Kidney glomerular epithelial cell (primary cell): ENCODE data around the gene CDX4.
"Not testable (repeated sequence)": the region's sequence is repeated elsewhere in the genome, so short reads cannot be mapped to it uniquely, and the experiment has no call there.

ENCODE experiments used
- DNase-seq: peaks from one replicate; lab custom pipeline; 2025; lab: John Stamatoyannopoulos, UW

Gene CDX4, protein sequence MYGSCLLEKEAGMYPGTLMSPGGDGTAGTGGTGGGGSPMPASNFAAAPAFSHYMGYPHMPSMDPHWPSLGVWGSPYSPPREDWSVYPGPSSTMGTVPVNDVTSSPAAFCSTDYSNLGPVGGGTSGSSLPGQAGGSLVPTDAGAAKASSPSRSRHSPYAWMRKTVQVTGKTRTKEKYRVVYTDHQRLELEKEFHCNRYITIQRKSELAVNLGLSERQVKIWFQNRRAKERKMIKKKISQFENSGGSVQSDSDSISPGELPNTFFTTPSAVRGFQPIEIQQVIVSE

DNA sequence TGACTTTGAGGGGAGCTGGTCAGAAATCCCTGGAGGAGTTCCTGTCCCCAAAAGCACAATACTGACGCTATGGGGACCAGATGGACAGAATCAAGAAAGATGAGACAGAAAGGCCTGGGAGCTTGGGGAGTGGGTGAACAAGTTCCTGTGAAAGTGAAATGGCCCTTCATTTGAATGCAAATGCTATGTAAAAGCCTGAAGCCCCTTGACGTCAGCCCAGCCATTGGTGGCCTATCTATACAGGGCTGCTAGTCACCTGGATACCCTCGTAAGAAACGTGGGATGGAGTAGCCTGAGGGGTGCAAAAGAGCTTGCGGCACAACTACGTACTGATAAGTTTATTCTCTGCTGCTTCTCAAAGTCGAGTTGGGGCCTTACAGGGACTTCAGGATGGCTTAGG is at the start of gene CDX4:
Gene CDX4 (plus strand): TSS at position 223 of the 400 bp plus-strand sequence. CDS start 201 bp downstream, outside the sequence.
- no peak for DNase-seq

DNA sequence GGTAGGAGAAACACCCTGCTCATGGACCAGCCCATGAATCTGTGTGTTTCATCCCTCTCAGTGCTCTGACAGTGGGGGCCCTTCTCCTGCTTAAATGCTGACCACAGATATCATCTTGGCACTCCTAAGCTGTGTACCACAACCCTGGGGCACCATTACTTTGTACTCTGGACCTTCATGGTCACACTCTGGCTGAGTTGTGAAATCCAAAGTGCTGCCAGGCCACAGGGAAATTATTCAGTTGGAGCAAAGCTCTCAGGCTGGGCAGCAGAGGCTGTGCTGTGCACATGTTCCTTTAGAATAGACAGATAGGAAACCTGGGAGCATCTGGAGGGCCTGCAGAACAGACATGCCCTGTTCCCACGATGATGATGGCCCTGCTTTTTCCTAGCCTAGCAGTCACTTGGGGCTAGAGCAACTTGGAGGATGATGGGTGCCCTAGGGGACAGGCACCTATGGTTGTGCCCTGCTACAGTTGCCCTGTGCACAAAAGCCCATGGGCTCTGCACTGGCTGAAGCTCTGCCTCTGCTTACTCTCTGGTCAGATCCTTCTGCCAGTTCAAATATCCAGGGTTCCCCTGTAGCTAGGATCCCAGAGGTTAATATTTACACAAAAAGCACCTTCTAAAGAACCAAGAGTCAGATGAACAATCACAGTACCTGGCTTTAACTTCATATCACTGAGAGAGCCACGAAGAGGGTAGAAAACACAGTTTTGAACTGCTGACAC is 48.5 kb upstream of the CDX4 start:
- DNase-seq, result no peak

DNA sequence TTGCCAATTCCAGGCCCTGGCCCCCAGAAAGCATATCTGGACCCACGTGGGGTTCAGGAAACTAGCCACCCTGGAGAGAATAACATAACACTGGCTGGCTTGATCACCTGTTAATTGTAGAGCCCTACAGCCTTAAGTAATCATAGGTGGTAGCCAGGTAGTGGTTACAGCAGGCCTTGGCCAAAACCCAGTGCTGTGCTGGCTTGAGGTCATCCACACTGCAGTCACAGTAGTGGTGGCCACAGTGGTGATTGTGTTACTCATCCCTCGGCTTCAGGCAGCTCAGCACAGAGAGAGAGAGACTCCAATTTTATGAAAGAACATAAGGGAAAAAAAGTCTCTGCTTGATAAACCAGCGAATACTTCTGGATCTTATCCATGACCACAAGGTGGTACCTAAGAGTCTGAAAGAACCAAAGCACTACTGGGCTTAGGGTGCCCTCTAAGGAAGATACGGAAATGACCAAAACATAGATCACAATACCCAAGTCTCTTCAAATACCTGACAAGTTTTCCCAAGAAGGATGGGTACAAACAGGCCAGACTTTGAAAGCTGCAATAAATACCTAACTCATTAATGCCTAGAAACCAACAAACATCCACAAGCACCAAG is 46.6 kb upstream of the CDX4 start:
- no peak for DNase-seq

DNA sequence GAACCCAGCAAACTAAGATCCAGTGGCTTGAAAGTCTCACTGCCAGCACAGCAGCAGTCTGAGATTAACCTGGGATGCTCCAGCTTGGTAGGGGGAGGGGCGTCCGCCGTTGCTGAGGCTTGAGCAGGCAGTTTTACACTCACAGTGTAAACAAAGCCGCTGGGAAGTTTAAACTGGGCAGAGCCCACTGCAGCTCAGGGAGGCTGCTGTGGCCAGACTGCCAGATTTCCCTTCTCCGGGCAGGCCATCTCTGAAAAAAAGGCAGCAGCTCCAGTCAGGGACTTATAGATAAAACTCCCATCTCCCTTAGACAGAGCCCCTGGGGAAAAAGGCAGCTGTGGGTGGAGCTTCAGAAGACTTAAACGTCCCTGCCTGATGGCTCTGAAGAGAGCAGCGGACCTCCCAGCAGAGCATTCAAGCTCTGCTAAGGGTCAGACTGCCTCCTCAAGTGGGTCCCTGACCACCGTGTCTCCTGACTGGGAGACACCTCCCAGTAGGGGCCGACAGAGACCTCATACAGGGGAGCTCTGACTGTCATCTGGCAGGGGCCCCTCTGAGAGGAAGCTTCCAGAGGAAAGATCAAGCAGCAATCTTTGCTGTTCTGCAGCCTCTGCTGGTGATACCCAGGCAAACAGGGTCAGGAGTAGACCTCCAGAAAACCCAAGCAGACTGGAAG is 45.1 kb upstream of the CDX4 start:
- no peak for DNase-seq

DNA sequence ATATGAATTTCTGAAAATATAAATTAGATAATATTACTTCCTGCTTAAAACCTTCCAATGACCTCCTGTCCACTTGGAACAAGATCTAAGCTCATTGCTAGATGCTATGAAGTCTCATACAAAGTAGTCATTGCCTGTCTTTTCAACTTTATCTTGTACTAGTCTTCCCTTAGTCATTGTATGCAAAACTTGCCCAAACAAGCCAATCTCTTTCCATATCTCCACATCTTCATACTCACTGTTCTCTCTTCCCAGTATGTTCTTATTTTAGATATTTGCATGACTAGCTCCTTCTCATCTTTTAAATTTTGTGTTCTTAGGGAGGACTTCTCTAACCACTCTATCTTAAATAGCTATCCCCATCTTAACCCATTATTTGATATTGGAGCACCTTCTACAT is 33.9 kb upstream of the CDX4 start:
- DNase-seq, result no peak

DNA sequence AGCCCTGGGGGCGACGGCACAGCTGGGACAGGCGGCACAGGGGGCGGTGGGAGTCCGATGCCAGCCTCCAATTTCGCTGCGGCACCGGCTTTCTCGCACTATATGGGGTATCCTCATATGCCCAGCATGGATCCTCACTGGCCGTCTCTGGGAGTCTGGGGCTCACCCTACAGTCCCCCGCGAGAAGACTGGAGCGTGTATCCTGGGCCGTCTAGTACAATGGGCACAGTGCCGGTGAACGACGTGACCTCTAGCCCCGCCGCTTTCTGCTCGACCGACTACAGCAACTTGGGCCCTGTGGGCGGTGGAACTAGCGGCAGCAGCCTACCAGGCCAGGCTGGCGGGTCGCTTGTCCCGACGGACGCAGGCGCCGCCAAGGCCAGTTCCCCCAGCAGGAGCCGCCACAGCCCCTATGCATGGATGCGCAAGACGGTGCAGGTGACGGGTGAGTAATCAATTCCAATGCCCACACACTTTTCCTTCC is 500 bp downstream of the CDX4 start:
- DNase-seq, result no peak

DNA sequence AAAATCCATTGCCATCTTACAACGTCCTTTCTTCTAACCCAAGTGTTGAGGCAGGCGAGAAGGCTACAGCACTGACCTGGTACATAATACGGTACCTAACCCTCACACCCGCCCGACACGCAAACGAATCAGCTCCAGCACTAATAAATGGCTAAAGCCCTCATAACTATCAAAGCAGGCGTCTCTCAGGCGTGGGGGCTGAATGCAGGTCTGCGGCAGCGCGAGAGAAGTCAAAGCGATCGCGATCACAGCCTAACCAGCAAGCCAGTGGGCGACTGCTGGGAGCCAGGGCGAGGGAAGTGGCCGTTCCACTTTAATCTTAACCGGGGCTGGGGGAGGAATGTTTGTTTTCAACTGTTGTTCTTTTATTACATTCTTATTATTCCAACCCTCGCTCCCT is 1.5 kb downstream of the CDX4 start:
- no peak for DNase-seq

DNA sequence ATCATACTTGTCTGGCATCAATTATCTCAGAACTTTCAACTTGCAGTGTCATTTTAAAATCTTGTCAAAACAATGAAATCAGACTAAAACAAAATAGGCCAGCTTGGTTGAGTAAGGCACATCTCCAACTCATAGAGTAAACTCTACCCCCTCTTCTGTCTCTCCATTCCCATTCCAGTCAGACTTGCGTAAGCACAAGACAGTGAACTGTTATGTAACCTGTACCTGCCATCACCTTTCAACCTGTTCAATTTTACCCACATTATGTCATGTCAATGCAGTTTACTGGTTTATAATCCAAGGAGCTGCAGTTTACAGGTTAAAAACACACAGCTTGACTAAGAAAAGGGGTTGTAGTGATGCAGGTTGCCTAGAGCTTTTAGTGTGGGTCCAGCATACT is 8.3 kb downstream of the CDX4 start:
- no peak for DNase-seq

DNA sequence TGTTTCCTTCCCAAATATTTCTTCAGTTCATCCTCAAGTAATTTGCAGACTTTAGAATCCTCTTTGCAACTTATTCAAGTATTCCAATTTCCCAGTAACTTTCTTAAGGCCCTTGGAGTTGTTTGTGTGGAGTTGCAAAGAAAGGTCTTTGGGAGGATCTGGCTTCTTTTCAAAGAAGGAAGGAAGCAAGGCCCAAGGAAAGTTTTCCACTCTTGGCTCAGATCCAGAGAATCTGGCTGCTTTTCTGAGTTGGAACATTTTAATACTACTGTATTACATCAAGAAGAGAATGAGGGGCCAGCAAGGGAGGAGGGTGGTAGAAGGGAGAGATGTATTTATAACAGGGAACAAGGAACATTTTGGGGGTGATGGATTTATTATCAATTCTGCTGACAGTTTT is 10.5 kb downstream of the CDX4 start:
- DNase-seq, result no peak

DNA sequence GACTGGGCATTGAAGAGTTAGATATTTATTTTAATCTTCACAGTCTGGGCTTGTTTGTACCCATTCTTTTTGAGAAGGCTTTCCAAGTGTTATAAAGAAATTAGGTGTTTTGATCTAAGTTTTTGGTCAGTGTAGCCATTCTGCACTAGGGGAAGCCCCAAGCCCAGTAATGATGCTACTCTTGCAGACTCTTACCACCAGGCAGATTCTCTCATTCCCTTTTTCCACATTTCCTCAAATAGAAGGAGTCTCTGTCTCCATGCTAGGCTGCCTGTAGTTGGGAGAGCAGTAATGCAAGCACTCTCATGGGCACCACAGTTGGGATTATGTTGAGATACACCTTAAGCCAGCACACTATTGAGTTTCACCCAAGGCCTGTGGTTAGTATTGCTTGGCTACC is 21.5 kb downstream of the CDX4 start:
- no peak for DNase-seq

DNA sequence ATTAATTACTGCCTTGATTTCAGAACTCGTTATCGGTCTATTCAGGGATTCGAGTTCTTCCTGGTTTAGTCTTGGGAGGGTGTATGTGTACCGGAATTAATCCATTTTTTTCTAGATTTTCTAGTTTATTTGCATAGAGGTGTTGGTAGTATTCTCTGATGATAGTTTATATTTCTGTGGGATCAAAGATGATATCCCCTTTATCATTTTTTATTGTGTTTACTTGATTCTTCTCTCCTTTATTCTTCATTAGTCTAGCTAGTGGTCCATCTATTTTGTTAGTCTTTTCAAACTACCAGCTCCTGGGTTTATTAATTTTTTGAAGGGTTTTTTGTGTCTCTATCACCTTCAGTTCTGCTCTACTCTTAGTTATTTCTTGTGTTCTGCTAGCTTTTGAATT is 32.1 kb downstream of the CDX4 start:
- DNase-seq, result no peak

DNA sequence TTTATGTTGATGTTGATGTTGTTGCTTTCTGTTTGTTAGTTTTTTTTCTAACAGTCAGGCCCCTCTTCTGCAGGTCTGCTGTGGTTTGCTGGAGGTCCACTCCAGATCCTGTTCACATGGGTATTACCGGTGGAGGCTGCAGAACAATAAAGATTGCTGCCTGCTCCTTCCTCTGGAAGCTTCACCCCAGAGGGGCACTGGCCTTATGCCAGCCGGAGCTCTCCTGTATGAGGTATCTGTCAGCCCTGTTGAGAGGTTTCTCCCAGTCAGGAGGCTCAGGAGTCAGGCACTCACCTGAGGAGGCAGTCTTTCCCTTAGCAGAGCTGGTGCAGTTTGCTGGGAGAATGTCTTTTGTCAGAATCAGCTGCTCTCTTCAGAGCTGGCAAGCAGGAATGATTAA is 34.7 kb downstream of the CDX4 start:
- DNase-seq, result no peak

DNA sequence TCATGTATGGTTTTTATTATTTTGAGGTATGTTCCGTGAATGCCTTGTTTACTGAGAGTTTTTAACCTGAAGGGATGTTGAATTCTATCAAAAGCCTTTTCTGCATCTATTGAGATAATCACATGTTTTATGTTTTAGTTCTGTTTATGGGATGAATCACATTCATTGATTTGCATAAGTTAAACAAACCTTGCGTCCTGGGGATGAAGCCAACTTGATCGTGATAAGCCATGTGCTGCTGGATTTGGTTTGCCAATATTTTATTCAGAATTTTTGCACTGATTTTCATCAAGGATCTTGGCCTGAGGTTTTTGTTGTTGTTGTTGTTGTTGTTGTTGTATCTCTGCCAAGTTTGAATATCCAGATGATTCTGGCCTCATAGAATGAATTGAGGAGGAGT is 43.8 kb downstream of the CDX4 start:
- no peak for DNase-seq

DNA sequence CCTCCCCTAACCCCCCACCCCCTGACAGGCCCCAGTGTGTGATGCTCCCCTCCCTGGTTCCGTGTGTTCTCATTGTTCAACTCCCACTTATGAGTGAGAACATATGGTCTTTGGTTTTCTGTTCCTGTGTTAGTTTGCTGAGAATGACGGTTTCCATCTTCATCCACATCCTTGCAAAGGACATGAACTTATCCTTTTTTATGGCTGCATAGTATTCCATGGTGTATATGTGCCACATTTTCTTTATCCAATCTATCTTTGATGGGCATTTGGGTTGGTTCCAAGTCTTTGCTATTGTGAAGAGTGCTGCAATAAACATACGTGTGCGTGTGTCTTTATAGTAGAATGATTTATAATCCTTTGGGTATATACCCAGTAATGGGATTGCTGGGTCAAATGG is 45.3 kb downstream of the CDX4 start:
- not testable (repeated sequence) for DNase-seq
